BLaER1 treated with 17β-estradiol and CSF1 and Interleukin-3, amounts not matched to agents 10 nM and 100 nM (cell line): Measurements from ENCODE around the gene MT1A.
A peak's percentile ranks its signal among the peaks of the same experiment; 100 is the strongest.

Source experiments
- H3K27ac ChIP-seq, 11 experiments: shearing (Covaris generic); formaldehyde crosslinking; 2 replicates each; pipeline ENCODE4 v1.8.1; 2022
- H3K27me3 ChIP-seq, 11 experiments: shearing (Covaris generic); formaldehyde crosslinking; 2 replicates each; pipeline ENCODE4 v1.8.1; 2022
- H3K36me3 ChIP-seq, 11 experiments: shearing (Covaris generic); formaldehyde crosslinking; 2 replicates each; pipeline ENCODE4 v1.8.1; 2022
- H3K4me1 ChIP-seq, 10 experiments: shearing (Covaris generic); formaldehyde crosslinking; 2 replicates each; pipeline ENCODE4 v1.8.1; 2022
- H3K4me2 ChIP-seq, 11 experiments: shearing (Covaris generic); formaldehyde crosslinking; 2 replicates each; pipeline ENCODE4 v1.8.1; 2022
- H3K4me3 ChIP-seq, 10 experiments: shearing (Covaris generic); formaldehyde crosslinking; 2 replicates each; pipeline ENCODE4 v1.8.1; 2022
- H3K9ac ChIP-seq, 11 experiments: shearing (Covaris generic); formaldehyde crosslinking; 2 replicates each; pipeline ENCODE4 v1.8.1; 2022
- H3K9me3 ChIP-seq, 11 experiments: shearing (Covaris generic); formaldehyde crosslinking; replicated peaks in 1 of 11; 2 replicates each; pipeline ENCODE4 v1.8.1; 2022
- H4K20me1 ChIP-seq, 11 experiments: shearing (Covaris generic); formaldehyde crosslinking; 2 replicates each; pipeline ENCODE4 v1.8.1; 2022
- Cebpa-rat ChIP-seq, 11 experiments: shearing (Covaris generic); IDR thresholded peaks; 2 replicates each; pipeline ENCODE4 v1.8.1; 2022

The MT1A gene

GRCh38 chr16:56647641-56648431 lies 9.4 kb downstream of the MT1A start:
- Histone ChIP-seq H3K27ac (no peak overlapping the region), H3K9me3 (no peaks in the 10 kb centered on the region), H3K9ac (no peak overlapping the region), H3K4me3 (no peak overlapping the region), H3K4me1 (peaks cover 0 to 4% (median under 1%) of the 10 kb centered on the region in 10 experiments; a peak in 8 of 20 replicates), H4K20me1 (peaks cover 0 to 12% (median 0%) of the 10 kb centered on the region in 11 experiments; a peak in 10 of 22 replicates), H3K4me2 (no peak overlapping the region), H3K27me3 (peaks cover 53 to 79% (median 73%) of the 10 kb centered on the region in 11 experiments), H3K36me3 (no peaks in the 10 kb centered on the region)
- TF ChIP-seq Cebpa-rat (IDR thresholded peaks at IDR 0.05), result no peak

GRCh38 chr16:56649271-56649670 lies 10.8 kb downstream of the MT1A start:
- no peak overlapping the region for H3K4me2 ChIP-seq
- TF ChIP-seq Cebpa-rat (IDR thresholded peaks at IDR 0.05), result no peak
- H3K36me3 ChIP-seq, result no peaks in the 10 kb centered on the region
- H3K27ac ChIP-seq, result no peak overlapping the region
- no peak overlapping the region for H3K4me3 ChIP-seq
- no peaks in the 10 kb centered on the region for H3K9me3 ChIP-seq
- H3K9ac ChIP-seq, result no peak overlapping the region
- H3K4me1 ChIP-seq, result peaks cover 6 to 18% (median 11%) of the 10 kb centered on the region in 10 experiments; a peak in 17 of 20 replicates
- H4K20me1 ChIP-seq, result peaks cover 0 to 10% (median 0%) of the 10 kb centered on the region in 11 experiments; a peak in 8 of 22 replicates
- peaks cover 39 to 65% (median 59%) of the 10 kb centered on the region in 11 experiments for H3K27me3 ChIP-seq

DNA sequence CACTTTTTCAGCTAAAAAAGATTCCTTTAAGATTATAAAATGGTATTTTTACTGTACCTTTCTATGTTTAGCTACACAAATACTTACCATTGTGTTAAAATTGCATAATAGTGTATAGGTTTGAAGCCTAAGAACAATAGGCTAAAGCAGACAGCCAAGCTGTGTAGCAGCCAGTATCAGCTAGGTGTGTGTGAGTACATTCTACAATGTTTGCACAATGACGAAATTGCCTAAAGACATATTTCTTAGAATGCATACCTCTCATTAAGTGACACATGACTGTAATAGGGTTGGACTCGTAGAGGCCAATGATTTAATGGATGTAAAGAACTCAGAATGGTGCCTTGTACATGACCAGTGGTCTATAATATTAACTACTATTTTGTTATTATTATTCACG lies 11.4 kb downstream of the MT1A start:
- Histone ChIP-seq H3K36me3 (no peaks in the 10 kb centered on the region), H3K4me3 (no peak overlapping the region), H3K9ac (no peak overlapping the region), H3K9me3 (no peaks in the 10 kb centered on the region), H3K4me1 (peaks cover 7 to 23% (median 11%) of the 10 kb centered on the region in 10 experiments; a peak in 17 of 20 replicates), H4K20me1 (peaks cover 0 to 10% (median 0%) of the 10 kb centered on the region in 11 experiments; a peak in 7 of 22 replicates), H3K27me3 (peaks cover 34 to 60% (median 53%) of the 10 kb centered on the region in 11 experiments), H3K4me2 (no peak overlapping the region), H3K27ac (no peak overlapping the region)
- no peak for TF ChIP-seq Cebpa-rat (IDR thresholded peaks at IDR 0.05)

GRCh38 chr16:56651586-56651985 lies 13.1 kb downstream of the MT1A start, which contains the start of gene MT1B:
MT1B (plus strand) TSS chr16:56651886; CDS start chr16:56651954, 68 bp downstream.
- Histone ChIP-seq H3K4me1 (peaks cover 7 to 24% (median 11%) of the 10 kb centered on the region in 10 experiments; a peak in 17 of 20 replicates), H3K9ac (no peak within 1 kb of the TSS), H3K9me3 (no peaks in the 10 kb centered on the region), H3K4me3 (no peak within 1 kb of the TSS), H3K27ac (no peak within 1 kb of the TSS), H4K20me1 (peaks cover 0 to 6% (median 0%) of the 10 kb centered on the region in 11 experiments; a peak in 3 of 22 replicates), H3K36me3 (no peaks in the 10 kb centered on the region), H3K27me3 (peaks cover 22 to 46% (median 36%) of the 10 kb centered on the region in 11 experiments), H3K4me2 (peak within 1 kb of the TSS in 4 of 11 experiments; percentile 37 to 66 (median 56); a peak in 4 of 22 replicates)
- TF ChIP-seq Cebpa-rat (IDR thresholded peaks at IDR 0.05), result no peak

GRCh38 chr16:56652600-56652999 lies 14.1 kb downstream of the MT1A start:
- TF ChIP-seq Cebpa-rat (IDR thresholded peaks at IDR 0.05), result no peak
- Histone ChIP-seq H3K4me2 (peak overlapping the region in 4 of 11 experiments; percentile 37 to 66 (median 56); a peak in 6 of 22 replicates), H3K4me3 (no peak overlapping the region), H3K9ac (no peak overlapping the region), H3K27me3 (peaks cover 13 to 46% (median 36%) of the 10 kb centered on the region in 11 experiments), H3K36me3 (no peaks in the 10 kb centered on the region), H3K9me3 (no peaks in the 10 kb centered on the region), H3K4me1 (peaks cover 7 to 28% (median 15%) of the 10 kb centered on the region in 10 experiments; a peak in 18 of 20 replicates), H3K27ac (no peak overlapping the region), H4K20me1 (peaks cover 0 to 5% (median 0%) of the 10 kb centered on the region in 11 experiments; a peak in 2 of 22 replicates)

GRCh38 chr16:56653218-56653617 lies 14.8 kb downstream of the MT1A start:
- peaks cover 14 to 32% (median 22%) of the 10 kb centered on the region in 10 experiments for H3K4me1 ChIP-seq
- H3K4me2 ChIP-seq, result peak overlapping the region in 10 of 11 experiments; percentile 14 to 66 (median 40); a peak in 18 of 22 replicates

GRCh38 chr16:56657555-56658326 lies 19.3 kb downstream of the MT1A start, which contains the start of gene MT1F:
MT1F (plus strand) TSS chr16:56657959; CDS start chr16:56658059, 100 bp downstream.
- H3K4me2 ChIP-seq, result peak within 1 kb of the TSS; percentile 79 to 99 (median 95)
- H3K9me3 ChIP-seq, result no peaks in the 10 kb centered on the region
- no peaks in the 10 kb centered on the region for H3K36me3 ChIP-seq
- peak within 1 kb of the TSS; percentile 25 to 72 (median 62); a peak in 19 of 22 replicates for H3K9ac ChIP-seq
- TF ChIP-seq Cebpa-rat (IDR thresholded peaks at IDR 0.05), result no peak
- peaks cover 0 to 9% (median 0%) of the 10 kb centered on the region in 11 experiments; a peak in 2 of 22 replicates for H4K20me1 ChIP-seq
- peaks cover 52 to 67% (median 63%) of the 10 kb centered on the region in 11 experiments for H3K27me3 ChIP-seq
- H3K4me1 ChIP-seq, result peaks cover 20 to 41% (median 32%) of the 10 kb centered on the region in 10 experiments
- peak within 1 kb of the TSS in 5 of 11 experiments; percentile 14 to 52 (median 26); a peak in 7 of 22 replicates for H3K27ac ChIP-seq
- peak within 1 kb of the TSS; percentile 59 to 75 (median 66) for H3K4me3 ChIP-seq

More at GRCh38 chr16:56653218-56653617, 14.8 kb downstream of the MT1A start:
- H4K20me1 ChIP-seq, result peaks cover 0 to 2% (median 0%) of the 10 kb centered on the region in 11 experiments; a peak in 2 of 22 replicates
- H3K27me3 ChIP-seq, result peaks cover 13 to 46% (median 36%) of the 10 kb centered on the region in 11 experiments
- no peak overlapping the region for H3K9ac ChIP-seq
- H3K9me3 ChIP-seq, result no peaks in the 10 kb centered on the region
- TF ChIP-seq Cebpa-rat (IDR thresholded peaks at IDR 0.05), result no peak
- H3K4me3 ChIP-seq, result no peak overlapping the region
- H3K36me3 ChIP-seq, result no peaks in the 10 kb centered on the region
- H3K27ac ChIP-seq, result no peak overlapping the region

DNA sequence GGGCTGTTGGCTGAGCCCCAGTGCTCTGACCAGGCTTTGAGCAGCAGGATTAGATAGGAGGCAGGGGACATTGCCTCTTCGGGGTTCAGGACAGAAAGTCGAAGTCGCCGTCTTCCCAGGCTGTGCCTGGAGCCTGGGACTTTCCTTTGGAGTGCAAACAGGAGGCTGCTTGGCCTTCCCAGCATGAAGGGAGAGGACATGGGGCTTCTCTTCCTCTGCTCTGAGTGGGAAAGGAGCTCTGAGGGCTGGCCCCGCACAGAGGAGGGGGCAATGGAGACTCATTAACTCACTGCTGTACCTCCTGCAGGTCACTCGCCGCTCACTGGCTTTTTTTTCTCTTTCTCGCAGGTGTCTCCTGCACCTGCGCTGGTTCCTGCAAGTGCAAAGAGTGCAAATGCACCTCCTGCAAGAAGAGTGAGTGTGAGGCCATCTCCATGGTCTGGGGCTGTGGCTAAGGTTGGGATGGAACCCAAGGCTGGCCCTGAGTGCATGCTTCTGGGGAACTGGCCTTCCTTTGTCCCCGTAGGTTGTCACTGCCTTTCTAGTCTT lies 19.9 kb downstream of the MT1A start:
- Histone ChIP-seq H3K9ac (peak overlapping the region in 7 of 11 experiments; percentile 34 to 72 (median 64); a peak in 7 of 22 replicates), H3K27me3 (peaks cover 59 to 74% (median 70%) of the 10 kb centered on the region in 11 experiments), H3K27ac (no peak overlapping the region; a peak in 1 of 22 replicates), H4K20me1 (peaks cover 0 to 10% (median 0%) of the 10 kb centered on the region in 11 experiments; a peak in 2 of 22 replicates), H3K4me3 (peak overlapping the region; percentile 59 to 75 (median 66)), H3K4me2 (peak overlapping the region; percentile 79 to 99 (median 95)), H3K9me3 (no peaks in the 10 kb centered on the region), H3K36me3 (no peaks in the 10 kb centered on the region), H3K4me1 (peaks cover 19 to 38% (median 30%) of the 10 kb centered on the region in 10 experiments)
- TF ChIP-seq Cebpa-rat (IDR thresholded peaks at IDR 0.05), result no peak
